ENCODE results near the gene SPON1.
A peak's percentile ranks its signal among the peaks of the same experiment; 100 is the strongest.
"Not testable (repeated sequence)": the region's sequence is repeated elsewhere in the genome, so short reads cannot be mapped to it uniquely, and the experiment has no call there.

SPON1 gene

DNA sequence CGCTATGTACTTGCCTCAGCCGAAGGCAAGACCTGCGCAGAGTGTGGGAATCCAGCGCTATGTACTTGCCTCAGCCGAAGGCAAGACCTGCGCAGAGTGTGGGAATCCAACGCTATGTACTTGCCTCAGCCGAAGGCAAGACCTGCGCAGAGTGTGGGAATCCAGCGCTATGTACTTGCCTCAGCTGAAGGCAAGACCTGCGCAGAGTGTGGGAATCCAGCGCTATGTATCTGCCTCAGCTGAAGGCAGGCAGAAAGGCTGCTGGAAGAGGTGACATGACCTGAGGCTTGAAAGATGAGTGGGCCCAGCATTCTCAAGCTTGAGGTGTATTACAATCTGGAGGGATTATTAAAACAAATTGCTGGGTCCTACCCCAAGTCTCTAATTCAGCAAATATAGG lies 290.0 kb downstream of the SPON1 start:
- not testable (repeated sequence) for DNase-seq

DNA sequence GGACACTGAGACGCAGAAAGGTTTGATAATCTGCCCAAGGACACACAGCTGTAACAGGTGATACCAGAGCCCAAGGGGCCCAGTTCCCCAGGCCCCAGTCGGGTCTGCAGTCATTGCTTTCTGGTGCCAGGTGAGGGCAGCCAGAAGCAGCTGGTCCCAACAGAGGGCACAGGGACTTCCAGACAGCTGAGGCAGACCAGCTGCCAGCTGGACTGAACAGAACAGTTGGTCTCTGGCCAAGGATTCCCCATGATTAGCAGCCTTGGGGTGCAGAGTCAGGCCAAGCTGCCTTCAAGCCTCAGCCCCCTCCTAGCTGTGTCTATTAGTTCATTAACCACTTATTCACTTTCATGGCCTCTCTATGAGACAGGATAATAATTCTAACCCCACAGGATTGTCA lies 290.9 kb downstream of the SPON1 start:
- DNase-seq: no peak

DNA sequence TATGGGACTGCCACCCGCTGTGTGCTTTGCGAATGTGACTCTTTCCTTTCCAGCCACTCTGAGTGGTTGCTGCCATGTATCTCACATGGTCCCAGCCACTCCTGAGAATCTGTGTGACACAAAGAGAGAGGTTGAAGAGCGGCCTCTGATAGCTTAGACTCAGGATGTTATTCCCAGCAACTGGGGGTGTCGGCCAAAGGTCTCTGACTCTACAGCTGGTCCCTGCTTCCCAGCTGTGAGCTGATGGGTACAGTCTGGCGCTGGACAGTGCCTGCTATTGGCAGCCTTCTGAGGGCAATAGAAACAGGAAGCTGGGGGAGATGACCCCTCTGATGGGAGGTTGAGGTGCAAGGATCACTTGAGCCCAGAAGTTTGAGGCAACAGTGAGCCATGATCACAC lies 291.3 kb downstream of the SPON1 start:
- DNase-seq: no peak

DNA sequence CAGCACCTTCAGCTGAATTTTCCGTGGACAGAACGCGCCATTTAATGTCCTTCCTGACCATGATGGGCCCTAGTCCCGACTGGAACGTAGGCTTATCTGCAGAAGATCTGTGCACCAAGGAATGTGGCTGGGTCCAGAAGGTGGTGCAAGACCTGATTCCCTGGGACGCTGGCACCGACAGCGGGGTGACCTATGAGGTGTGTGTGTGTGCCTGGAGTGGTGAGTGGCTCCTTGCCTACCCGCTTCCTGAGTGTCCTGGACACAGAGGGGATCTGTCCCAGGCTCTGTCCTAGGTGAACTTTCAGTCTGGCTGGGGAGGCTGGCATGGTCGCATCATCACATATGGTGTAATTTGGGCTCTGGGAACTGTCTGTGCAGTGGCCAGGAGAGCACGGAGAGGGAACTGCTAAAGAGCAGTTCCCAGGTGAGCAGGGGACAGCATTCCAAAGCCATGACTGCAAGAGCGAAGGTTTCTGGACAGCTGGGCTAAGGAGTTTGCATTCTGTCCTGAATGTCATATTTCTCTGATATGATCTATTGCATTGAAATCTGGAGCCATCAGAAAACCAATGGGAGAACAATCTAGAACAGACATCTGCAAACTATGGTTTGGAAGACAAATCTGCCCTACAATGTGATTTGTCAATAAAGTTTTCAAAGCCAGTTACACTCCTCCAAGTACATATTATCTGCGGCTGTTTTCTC lies 292.2 kb downstream of the SPON1 start:
- no peak for DNase-seq

DNA sequence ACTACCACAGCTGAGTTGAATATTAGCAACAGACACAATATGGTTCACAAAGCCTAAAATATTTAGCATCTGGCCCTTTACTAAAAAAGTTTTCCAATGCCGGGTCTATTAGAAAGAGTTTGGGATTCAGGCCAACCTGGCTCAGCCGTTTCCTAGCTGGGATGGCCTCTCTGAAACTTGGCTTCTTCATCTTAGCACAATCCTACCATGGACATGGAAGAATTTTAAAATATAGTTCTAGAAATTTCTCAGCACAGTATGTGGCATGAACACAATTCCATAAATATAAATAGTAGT lies 292.7 kb downstream of the SPON1 start:
- DNase-seq: no peak

DNA sequence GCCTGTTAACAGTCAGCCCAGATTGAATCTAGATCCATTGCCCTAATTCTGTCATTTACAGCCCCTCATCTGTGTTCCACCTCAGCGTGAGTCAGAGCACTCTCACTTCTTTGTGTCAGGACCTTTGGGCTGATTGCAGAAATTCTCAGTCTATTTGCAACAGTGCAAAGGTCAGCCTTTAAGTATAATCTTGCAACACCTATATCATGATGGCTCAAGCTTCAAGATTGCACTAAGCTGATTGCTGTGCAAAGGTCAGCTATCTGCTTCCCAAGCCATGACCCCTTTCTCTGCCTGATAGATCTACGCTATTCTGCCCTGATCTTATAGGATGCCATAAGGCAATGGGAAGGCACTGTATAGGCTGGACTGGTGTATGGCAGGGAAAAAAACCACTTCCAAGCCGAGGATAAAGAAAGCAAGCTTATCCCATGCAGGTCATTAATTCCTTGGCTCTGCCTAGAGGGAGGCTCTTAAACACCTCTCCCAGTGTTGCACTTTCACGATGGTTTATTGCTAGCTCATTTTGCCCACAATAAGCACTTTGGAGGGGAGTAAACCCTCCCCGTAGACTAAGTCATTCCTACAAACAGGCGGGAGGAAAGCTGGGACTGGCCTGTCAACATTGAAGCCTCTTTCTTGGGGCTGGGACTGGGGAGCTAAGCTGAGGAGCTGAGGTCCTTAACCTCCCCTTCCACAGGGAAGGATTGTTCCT lies 295.9 kb downstream of the SPON1 start:
- peak; percentile 26 for DNase-seq

DNA sequence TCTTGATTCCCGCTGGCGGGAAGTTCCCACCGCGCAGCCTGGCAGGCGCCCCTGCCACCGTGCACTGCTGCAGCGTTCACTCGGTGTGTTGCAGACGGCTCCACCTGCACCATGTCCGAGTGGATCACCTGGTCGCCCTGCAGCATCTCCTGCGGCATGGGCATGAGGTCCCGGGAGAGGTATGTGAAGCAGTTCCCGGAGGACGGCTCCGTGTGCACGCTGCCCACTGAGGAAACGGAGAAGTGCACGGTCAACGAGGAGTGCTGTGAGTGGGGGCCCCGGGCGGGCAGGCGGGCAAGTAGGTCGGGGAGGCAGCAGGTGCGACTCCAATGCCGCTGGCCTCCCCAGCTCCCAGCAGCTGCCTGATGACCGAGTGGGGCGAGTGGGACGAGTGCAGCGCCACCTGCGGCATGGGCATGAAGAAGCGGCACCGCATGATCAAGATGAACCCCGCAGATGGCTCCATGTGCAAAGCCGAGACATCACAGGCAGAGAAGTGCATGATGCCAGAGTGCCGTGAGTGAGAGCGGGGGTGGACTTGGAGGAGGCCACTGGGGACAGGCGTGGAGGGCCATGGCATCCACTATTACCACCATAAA lies 296.8 kb downstream of the SPON1 start:
- no peak for DNase-seq

- DNase-seq: no peak
These were observed 297.4 kb downstream of the SPON1 start for GRCh38 chr11:14259878-14260277.

DNA sequence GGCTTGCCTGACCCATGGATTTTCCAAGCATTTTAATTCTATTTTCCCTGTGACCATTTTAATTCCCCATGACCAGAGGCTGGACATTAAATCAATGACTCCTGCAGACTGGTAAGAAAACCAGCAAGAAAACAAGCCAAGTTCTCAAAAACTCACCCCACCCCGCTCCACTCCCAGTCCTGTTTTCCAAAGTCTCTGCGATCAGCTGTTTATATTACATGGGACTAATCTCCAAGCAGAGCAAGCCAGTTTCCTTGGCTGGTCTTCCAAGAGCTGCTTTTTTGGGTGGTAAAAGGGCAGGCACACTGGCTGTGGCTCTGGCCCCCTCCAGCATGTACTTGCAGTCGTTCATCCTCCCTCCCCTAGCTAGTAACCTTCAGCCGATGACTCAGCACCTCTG lies 298.5 kb downstream of the SPON1 start:
- DNase-seq: no peak

DNA sequence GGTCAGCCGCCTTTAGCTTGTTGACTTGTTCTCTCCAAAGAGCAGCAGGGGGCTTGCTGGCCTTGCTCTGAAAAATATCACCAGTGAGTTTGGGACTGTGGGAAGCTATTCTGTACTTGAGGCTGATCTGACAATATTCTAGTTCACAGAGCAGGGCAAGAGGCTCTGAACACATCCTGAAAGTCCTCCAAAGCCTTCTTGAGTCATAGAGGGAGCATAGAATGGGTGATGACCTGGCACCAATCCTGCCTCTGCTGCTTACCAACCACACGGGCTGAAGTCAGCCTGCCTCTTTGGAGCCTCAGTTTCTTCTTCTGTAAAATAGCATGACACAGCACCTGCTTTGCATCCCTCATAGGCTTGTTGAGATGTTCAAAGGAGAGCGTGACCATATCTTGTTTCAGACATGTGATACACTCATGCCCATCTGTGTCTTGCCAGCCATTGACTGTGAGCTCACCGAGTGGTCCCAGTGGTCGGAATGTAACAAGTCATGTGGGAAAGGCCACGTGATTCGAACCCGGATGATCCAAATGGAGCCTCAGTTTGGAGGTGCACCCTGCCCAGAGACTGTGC lies 299.8 kb downstream of the SPON1 start:
- no peak for DNase-seq

DNA sequence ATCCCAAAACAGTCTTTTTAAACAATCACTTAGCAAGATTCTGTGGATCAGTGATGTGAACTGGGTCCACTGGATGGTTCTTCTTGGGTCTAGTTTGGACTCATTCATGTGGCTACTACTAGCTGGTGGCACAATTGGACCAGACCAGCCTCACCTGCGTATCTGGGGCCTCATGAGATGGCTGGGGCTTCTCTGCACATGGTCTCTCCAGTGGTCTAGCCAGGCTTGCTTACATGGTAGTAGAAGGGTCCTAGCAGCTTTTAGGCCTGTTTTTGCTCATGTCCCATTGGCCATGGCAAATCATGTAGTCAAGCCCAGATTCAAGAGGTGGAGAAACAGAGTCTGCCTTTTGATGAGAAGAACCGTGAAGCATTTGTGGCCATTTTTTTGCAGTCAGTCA lies 302.4 kb downstream of the SPON1 start:
- DNase-seq: no peak

GRCh38 chr11:14266622-14267021 lies 304.1 kb downstream of the SPON1 start:
- DNase-seq: no peak

DNA sequence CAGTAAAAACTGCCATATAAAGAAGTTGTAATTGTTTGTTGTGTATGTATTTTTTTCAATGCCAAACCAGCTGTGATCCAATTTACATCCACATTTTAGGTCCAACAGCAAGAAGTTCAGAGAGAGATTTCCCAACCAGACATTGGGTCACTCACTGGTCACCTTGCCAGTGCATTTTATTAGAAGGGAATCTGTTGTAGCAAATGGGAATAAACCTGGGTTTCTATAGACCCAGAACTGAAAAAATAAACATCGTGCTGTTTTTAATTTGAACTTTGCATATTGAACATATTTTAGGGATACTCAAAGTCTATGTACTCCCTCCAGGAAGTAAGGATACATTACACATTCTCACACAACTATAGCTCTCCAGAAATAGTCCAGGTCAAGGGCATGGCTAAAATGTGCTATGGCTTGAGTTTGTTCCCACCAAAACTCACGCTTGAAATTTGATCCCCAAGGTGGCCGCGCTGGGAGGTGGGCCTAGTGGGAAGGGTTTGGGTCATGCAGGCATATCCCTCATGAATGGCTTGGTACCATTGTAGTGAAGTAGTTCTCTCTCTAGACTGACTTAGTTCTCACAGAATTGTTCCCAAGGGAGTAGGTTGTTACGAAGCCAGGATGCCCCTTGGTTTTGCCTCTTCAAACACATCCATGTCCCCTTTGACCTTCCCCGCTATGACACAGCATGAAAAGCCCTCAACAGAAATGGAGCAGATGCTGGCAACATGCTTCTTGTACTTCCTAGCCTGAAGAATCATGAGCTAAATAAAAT lies 305.5 kb downstream of the SPON1 start:
- no peak for DNase-seq

GRCh38 chr11:14269692-14270573 lies 307.4 kb downstream of the SPON1 start:
- DNase-seq: no peak

DNA sequence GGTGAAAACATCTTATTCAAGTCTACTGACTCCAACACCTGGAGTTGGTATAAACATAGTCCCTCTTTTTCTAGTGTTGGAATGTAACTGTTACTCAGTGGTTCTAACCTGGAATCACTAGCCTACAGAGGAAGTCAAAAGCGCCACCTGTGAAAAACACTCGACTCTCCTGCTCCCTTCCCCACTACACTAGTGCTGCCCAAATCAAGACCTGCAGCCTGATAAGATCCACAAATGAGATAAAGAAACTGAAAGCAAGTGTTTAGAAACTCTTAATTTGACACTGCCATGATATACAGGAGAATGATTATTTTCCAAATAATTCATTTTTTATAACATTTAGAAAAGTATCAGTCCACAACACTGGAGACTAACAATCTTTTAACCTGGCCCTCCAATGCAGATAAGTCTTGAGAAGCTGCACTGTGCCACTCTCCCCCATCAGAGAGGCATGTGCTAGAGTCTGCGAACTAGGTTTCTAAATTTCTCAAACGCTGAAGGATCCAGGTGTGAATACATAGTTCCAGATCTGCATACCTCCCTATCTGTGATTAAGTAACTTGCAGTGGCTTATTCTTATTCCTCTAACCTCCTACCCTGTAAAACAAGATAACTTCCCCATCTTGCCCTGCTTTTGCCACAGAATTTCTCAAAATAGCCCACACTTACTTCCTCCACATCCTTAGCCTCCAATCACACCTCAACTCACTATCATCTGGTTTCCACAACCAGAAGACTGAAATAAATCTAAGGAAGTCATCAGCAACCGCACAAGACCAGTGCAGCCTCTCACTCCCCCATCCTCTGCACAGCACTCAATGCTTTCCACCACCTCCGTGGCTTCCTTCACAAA lies 308.4 kb downstream of the SPON1 start:
- no peak for DNase-seq

- no peak for DNase-seq
These were observed 311.4 kb downstream of the SPON1 start for GRCh38 chr11:14273895-14274294.

DNA sequence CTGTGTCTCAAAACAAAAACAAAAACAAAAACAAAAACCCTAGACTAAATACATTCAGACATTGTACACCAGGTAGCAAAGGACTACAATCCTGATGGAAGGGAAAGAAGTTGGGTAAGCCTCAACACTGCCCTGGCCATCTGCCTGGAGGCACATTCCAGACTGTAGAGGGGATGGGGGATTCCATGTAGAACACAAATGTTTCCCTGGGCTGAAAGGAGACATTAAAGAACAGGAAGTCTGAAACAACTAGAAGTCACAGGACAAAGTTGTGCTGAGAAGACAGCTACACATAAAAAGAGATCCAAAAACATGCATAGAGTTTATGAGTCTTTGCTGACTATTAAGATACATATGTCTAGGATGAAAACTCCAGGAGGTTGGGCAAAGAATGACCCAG lies 312.6 kb downstream of the SPON1 start:
- DNase-seq: peak; percentile 64

GRCh38 chr11:14278869-14279268 lies 316.3 kb downstream of the SPON1 start:
- not testable (repeated sequence) for DNase-seq

DNA sequence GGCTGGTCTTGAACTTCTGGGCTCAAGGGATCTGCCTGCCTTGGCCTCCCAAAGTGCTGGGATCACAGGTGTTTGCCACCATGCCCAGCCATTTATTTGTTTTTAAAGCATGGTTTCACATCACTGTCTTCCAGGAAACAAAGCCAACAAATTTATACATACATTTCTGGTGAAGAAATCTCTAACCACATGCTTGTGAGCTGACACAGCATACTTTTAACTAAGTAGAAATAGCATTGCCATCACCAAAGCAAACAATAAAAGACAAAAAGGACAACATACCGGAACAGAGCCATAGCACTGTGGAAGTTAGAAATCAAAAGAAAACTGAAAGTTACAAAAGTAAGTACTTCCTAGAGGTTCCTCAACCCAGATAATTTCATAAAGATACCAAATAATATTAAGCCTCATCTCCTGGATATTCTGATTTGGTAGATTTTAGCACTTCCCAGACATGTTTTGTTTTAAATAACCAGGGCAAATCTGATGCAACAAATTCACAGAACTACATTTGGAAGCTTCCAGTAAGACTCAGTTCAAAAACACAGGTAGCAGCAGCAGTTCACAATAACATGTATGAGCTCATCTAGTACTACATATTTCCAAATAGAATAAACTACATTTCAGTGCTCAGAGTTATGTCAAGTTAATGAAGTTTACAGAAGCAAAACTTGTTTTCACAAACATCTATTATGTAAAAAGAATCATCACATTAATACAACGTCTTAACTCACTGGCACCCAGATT lies 325.8 kb downstream of the SPON1 start:
- DNase-seq: peak; percentile 76

GRCh38 chr11:14290422-14290821 lies 327.9 kb downstream of the SPON1 start:
- no peak for DNase-seq

- DNase-seq: no peak
These were observed 337.4 kb downstream of the SPON1 start for GRCh38 chr11:14299921-14300320.

Data from fibroblast of skin of right quadriceps (primary cell).